HuH-7.5 (cell line): Measurements from ENCODE around the gene STAT4.

Source experiments
- DNase-seq: peaks from one replicate; pipeline ENCODE4 v3.0.0; 2011; ENCODE audit warnings: low spot score

Gene STAT4

DNA sequence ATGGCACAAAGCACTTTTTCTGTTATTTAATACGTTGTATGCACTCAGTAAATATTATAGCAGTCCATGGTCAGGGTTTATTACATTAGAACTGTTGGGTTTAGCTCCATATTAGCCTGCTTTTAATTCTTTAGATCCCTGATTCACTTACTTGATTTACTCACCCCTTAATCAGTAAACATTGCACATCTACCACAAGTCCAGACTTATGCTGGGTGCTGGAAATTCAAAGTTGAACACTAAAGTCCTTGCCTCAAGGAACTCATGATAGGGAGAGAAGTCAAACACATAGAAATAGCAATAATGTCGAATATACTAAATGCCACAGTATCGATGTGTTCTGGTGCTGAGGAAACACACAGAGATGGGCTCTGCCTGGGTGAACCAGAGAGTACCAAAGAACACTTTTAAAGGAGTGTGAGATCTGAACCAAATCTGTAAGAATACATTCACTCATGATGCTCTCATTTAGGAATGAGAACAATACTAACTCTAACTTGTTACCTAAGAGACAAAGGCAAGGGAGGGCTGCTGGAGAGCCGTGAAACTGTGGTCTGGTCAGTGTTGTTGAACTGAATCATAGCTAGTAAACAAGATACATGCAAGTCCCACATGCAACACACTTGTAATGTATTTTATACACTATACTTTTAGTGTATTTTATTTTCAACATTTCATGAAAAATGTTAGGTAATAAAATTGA is 4.9 kb downstream of the STAT4 start:
- no peak for DNase-seq

DNA sequence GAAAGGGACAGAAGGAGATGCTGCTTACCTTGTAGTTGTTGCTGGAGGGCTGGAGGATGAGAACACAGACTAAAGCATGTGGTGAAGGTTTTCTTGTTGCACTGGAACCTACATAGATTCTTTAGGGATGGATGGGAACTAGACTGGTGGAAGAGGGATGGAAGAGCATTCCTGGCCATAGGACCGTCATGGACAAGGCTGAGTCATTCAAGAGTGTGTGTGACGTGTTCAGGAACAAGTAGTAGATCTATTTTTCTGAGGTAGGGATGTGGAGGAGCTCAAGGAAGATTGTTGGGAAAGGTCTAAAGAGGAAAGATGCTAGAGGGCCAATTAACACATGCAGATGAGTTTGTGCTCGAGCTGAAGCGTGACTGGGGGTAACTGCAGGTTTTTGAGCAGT is 6.6 kb downstream of the STAT4 start:
- DNase-seq: no peak

DNA sequence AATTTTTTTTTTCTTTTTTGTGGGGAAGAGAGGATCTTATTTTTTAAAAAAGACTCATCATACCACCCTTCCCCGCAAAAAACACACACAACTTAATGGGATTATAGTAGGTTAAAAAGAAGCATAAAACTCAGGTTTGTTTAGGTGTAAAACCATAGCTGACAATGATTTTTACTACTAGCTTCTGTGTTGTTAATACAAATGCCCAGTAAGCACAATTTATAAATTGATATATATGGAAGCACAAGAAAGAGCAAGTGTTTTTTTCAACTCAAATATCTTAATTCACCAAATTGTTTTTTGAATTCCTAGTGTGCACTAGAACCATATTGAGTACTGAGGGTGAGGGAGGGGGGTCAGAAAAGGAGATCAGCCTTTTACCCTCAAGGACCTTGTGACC is 7.0 kb downstream of the STAT4 start:
- DNase-seq: no peak

DNA sequence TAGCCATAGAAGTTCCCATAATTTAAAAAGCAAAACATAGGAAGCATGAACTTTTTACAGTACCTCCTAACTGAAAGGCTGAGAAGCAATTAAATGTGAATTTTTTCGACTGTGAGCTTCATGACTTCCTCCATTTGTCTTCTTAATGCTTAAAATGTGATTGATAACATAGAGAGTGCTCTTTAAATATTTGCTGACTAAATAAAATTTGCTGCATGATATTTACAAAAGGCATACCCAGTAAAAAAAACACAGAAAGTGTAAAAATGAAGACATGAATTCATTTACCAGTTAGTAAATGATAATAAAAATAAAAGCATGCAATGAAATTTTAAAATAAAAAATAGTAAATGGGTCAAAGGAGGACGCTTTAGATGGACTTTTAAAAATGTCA is 21.9 kb downstream of the STAT4 start:
- no peak for DNase-seq

DNA sequence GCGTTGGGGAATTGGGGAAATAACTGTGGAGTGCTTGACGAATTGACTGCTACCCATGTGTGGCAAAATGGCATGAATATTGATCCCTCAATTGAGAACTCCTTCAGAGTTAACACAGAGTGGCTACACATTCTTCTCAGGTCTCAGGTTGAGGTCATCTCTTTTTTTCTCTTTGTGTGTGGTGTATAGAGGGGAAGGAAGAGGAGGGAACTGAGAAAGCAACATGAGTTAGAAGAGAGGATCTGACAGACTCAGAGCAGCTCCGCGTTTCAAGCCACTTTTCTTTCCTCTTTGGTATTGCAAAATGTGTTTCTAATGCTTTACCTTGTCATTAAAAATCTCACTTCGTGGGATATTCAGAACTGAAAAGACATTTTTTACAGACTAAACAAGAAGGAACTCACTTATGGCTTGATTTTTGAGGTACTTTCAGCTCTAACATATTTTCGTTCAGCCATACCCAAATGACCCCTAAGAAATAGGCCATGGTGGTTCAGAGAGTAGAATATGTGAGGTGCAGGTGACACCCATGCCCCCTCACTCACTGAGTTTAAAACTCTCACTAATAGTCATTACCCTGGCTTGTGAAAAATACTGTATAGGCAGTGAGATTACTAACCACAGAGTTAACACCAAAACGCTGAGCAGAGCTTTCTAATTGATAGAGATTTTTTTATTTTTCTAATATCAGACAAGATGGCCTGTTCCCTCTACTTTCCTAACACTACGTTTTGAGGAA is 22.5 kb downstream of the STAT4 start:
- DNase-seq: no peak

GRCh38 chr2:191127235-191127634 is 23.6 kb downstream of the STAT4 start:
- no peak for DNase-seq

GRCh38 chr2:191126386-191127085 is 24.3 kb downstream of the STAT4 start:
- no peak for DNase-seq

- DNase-seq: no peak
Observed at GRCh38 chr2:191125646-191126045, 25.1 kb downstream of the STAT4 start.

DNA sequence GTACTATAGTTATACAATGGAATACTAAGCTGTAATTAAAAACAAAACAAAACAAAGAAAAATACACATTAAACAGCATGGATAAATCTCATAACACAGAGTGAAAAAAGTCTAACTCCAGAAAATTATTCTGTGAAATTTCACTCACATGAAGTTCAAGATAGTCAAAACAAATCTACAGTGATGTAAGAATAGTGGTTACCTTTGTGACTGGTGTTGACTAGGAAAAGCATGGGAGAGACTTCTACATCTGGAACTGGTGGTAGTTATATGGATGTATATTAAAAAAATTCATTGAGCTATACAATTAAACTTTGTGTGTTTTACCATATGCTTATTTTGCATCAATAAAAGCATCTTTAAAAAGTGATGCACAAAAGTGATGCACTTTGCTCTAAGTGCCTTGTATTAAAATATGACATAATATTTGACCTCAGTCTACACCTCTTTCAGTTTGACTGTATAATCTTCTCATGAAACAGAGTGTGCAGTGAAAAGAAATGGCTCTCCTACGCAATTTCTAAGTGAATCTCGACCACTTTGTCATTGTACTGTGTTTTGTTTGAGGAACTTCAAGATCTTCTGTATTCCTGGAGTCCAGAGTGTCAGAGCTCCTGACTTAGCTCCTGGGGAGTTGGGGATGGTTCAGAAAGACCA is 28.0 kb downstream of the STAT4 start:
- DNase-seq: no peak

GRCh38 chr2:191117341-191117740 is 33.5 kb downstream of the STAT4 start:
- DNase-seq: no peak

DNA sequence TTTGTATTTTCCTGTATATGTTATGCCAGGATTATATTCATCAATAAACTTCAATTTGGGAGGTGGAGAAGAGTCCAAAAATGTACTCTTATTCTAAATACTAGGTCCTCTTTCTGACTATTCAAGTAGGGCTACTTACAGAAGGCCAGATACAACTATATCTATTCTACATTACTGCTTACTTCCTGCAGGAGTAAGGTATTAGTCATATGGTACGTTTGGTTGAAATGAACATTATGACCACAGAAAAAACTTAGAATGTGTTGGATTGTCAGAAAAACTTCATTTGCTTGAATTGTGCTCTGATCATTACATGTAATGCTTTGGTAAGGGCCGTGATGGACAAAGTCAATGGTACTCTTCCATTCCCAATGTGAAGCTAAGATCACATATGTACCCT is 35.0 kb downstream of the STAT4 start:
- no peak for DNase-seq

DNA sequence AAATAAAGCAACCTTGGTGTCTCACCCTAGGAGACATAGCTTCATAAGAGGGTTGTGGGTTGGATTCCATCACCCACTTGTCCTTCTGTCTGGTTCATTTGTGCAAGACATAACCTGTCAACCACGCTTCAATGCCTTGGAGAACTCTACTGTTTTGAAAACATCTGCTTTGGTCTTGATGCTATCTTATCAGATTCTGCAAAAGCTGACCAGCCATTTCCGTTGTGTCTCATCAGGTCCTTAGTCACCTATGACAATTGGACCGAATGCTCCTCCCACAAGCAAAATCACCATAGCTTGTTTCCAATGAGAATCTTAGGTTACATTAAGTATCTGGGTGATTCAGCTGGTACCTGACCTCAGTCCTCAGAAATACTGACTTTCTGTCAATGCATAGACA is 35.4 kb downstream of the STAT4 start:
- no peak for DNase-seq

GRCh38 chr2:191114403-191114886 is 36.3 kb downstream of the STAT4 start:
- DNase-seq: no peak

DNA sequence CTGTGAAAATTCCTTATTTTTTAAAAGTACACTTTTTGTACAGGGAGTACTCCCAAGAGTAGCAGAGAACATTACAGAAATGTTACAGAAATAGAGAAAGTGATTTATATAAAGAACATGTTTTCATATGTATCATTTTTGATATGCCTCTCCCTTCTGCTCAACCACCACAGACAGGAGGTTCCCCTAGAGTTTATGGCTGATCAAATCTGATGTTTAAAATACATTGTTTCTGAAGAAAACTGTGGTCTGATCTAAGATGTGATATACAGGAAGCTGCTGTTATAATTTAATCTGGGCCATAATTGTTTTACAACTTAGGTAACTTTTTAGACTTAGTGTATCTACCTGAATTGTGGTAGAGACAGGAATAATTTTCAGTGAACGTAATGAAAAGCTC is 37.0 kb downstream of the STAT4 start:
- DNase-seq: no peak

DNA sequence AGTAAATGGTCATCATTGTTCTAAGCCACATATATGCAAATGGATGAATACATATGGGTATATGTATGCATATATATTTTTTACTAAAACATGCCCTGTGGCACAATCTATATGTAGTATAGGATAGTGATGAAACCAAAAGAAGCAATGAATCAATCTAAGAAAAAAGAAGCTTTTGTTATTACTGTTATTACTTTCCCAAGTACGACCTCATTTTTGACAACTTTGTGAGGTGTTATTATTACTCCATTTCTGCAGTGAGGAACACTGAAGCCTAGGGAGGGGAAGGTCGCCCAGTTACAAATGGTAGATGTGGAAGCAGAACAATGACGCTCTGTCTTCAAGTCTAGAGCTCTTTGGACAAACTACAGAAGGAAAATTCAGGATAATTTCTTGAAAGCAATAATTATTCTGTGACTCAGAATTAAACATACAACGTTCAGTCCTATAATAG is 38.3 kb downstream of the STAT4 start:
- DNase-seq: no peak

DNA sequence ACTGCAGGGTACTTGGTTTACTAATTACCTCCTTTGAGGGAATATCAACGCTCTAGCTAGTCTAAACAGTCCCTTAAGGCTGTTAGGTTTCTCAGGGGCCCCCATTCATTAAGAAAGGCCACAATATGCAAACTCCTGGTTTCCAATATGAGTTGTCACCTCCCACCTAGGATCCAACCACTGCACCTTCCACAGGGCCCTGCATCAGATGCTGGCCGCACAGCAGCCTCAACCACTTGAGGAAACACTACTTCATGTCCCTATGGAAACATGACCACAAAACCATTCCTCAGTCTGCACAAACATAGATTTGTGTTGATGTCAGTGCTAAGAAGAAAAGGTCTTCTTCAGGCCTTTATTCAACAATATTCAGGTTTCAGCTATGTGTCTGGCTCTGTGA is 40.9 kb downstream of the STAT4 start:
- no peak for DNase-seq

- no peak for DNase-seq
Observed at GRCh38 chr2:191108331-191108730, 42.5 kb downstream of the STAT4 start.

- DNase-seq: no peak
Observed at GRCh38 chr2:191105082-191105481, 45.7 kb downstream of the STAT4 start.

- DNase-seq: no peak
Observed at GRCh38 chr2:191103774-191104173, 47.0 kb downstream of the STAT4 start.

GRCh38 chr2:191100216-191100615 is 50.6 kb downstream of the STAT4 start:
- no peak for DNase-seq

GRCh38 chr2:191087311-191087710 is 63.5 kb downstream of the STAT4 start:
- no peak for DNase-seq

DNA sequence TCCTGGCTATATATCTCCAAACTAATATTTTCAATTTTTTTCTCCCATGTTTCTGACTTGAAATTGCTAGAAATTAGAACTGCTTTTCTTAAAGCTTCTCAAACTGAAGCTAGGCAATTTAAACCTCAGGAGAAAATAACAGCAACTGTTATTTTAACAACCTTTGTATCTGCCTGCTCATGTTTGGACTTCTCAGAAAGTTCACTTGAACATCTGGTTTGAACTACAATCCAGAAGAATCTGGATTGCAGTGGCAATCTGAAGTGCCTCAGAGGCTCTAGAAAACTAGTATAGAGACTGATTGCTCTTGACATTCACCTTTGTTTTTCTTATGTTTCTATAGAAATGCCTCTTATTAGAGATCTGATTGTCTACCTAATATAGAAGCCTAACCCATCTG is 64.1 kb downstream of the STAT4 start:
- no peak for DNase-seq
